Measurements from ENCODE around the gene MAPKAP1.

GRCh38 chr9:125428902-125429467 lies 278.0 kb downstream of the MAPKAP1 start:
- no peak for TF ChIP-seq FOXA1 (IDR thresholded peaks at IDR 0.05)
- no peak for TF ChIP-seq BHLHE40 (IDR thresholded peaks at IDR 0.05; ENCODE audit: borderline replicate concordance)
- TF ChIP-seq, protein P1, sequence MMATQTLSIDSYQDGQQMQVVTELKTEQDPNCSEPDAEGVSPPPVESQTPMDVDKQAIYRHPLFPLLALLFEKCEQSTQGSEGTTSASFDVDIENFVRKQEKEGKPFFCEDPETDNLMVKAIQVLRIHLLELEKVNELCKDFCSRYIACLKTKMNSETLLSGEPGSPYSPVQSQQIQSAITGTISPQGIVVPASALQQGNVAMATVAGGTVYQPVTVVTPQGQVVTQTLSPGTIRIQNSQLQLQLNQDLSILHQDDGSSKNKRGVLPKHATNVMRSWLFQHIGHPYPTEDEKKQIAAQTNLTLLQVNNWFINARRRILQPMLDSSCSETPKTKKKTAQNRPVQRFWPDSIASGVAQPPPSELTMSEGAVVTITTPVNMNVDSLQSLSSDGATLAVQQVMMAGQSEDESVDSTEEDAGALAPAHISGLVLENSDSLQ (IDR thresholded peaks at IDR 0.05): no peak
- TF ChIP-seq FOXK2 (IDR thresholded peaks at IDR 0.05): no peak
- no peak for TF ChIP-seq FOXM1 (IDR thresholded peaks at IDR 0.05; ENCODE audit: borderline replicate concordance)
- no peak for TF ChIP-seq LEF1 (IDR thresholded peaks at IDR 0.05; ENCODE audit: borderline replicate concordance)
- TF ChIP-seq NFRKB (IDR thresholded peaks at IDR 0.05): no peak
- no peak for TF ChIP-seq SP1 (IDR thresholded peaks at IDR 0.05)
- no peak for TF ChIP-seq ZNF384 (IDR thresholded peaks at IDR 0.05)
- TF ChIP-seq TARDBP (IDR thresholded peaks at IDR 0.05): no peak
- TF ChIP-seq SUZ12 (IDR thresholded peaks at IDR 0.05): no peak
- TF ChIP-seq ARNT (IDR thresholded peaks at IDR 0.05): no peak

Measured in HEK293T (cell line).